A172 (cell line): ENCODE measurements around the gene WIF1. TPM values are rescaled to one million over a fixed set of nuclear protein-coding genes. Genes with fewer than 3 reads are reported as not detected.

Source experiments
- DNase-seq: peaks from one replicate; pipeline ENCODE4 v3.0.0-alpha.2; 2015; ENCODE audit warnings: low spot score
- total RNA-seq: library from RNA; depleted of rRNA; stranded (reverse); fragments of >200 nt; shearing (Covaris generic); gene quantifications from 2 replicates; pipeline ENCODE4 v1.2.3, GENCODE V29; 2014; rRNA removed

The WIF1 gene
- total RNA-seq = not detected in 2 replicates

- no peak for DNase-seq
These were observed at the start of gene WIF1 for GRCh38 chr12:65121049-65121955. TSS of gene WIF1 (minus strand) at chr12:65121305. CDS start at chr12:65121191, 114 bp downstream.

GRCh38 chr12:65170209-65170881, 49.2 kb upstream of the WIF1 start:
- peak; percentile 33 for DNase-seq

- peak; percentile 82 for DNase-seq
These were observed 48.5 kb upstream of the WIF1 start, which contains the start of gene LEMD3 for GRCh38 chr12:65169320-65170208. TSS of gene LEMD3 (plus strand) at chr12:65169583. CDS start at chr12:65169597, 14 bp downstream.

- DNase-seq = no peak
These were observed 47.7 kb upstream of the WIF1 start for GRCh38 chr12:65168681-65169319.

GRCh38 chr12:65164774-65165173, 43.7 kb upstream of the WIF1 start:
- no peak for DNase-seq

GRCh38 chr12:65164244-65164643, 43.1 kb upstream of the WIF1 start:
- DNase-seq = no peak

GRCh38 chr12:65162609-65163008, 41.5 kb upstream of the WIF1 start:
- DNase-seq = no peak

- no peak for DNase-seq
These were observed 36.0 kb upstream of the WIF1 start for GRCh38 chr12:65157091-65157490.

- DNase-seq = no peak
These were observed 35.3 kb upstream of the WIF1 start for GRCh38 chr12:65156366-65156841.

GRCh38 chr12:65155784-65156183, 34.7 kb upstream of the WIF1 start:
- no peak for DNase-seq

- DNase-seq = no peak
These were observed 31.5 kb upstream of the WIF1 start for GRCh38 chr12:65152596-65152995.

GRCh38 chr12:65152012-65152411, 30.9 kb upstream of the WIF1 start:
- no peak for DNase-seq

- no peak for DNase-seq
These were observed 26.3 kb upstream of the WIF1 start for GRCh38 chr12:65147312-65147905.

GRCh38 chr12:65140738-65141137, 19.6 kb upstream of the WIF1 start:
- no peak for DNase-seq

GRCh38 chr12:65139389-65139788, 18.3 kb upstream of the WIF1 start:
- no peak for DNase-seq

- DNase-seq = no peak
These were observed 12.8 kb upstream of the WIF1 start for GRCh38 chr12:65133879-65134278.

GRCh38 chr12:65126482-65126881, 5.4 kb upstream of the WIF1 start:
- DNase-seq = no peak

- no peak for DNase-seq
These were observed 4.9 kb upstream of the WIF1 start for GRCh38 chr12:65125975-65126374.

GRCh38 chr12:65125247-65125646, 4.1 kb upstream of the WIF1 start:
- no peak for DNase-seq

GRCh38 chr12:65123435-65124063, 2.4 kb upstream of the WIF1 start:
- DNase-seq = peak; percentile 27
